GM23338 (cell line): ENCODE measurements around the gene B4GALT6. TPM values are rescaled to one million over a fixed set of nuclear protein-coding genes. Genes with fewer than 3 reads are reported as not detected.

Experiments
- ATAC-seq: fragments of 200-7000 bp; cut with Tn5 transposase; 3 replicates; pipeline ENCODE4 v1.9.1; 2020
- DNase-seq: peaks from one replicate; pipeline ENCODE4 v3.0.0-alpha.2; 2015; ENCODE audit warnings: low spot score
- H2AFZ ChIP-seq: fragments of 200-600 bp; sonication (generic); 2 replicates; pipeline ENCODE4 v1.8.0; 2016; ENCODE audit warnings: antibody characterized with exemption, mild to moderate bottlenecking, moderate library complexity
- H3F3A ChIP-seq: fragments of 200-600 bp; sonication (generic); replicated peaks from 2 replicates; pipeline ENCODE4 v1.8.0; 2017; ENCODE audit warnings: antibody characterized with exemption, mixed run types, low read depth
- H3K27ac ChIP-seq: fragments of 200-600 bp; sonication (generic); 2 replicates; pipeline ENCODE4 v1.6.1; 2016; ENCODE audit warnings: low read depth
- H3K27me3 ChIP-seq: fragments of 200-600 bp; sonication (generic); 2 replicates; pipeline ENCODE4 v1.8.0; 2016; ENCODE audit warnings: mild to moderate bottlenecking, mixed run types, moderate library complexity; ENCODE audit not compliant: insufficient read depth
- H3K36me3 ChIP-seq: fragments of 200-600 bp; sonication (generic); 2 replicates; pipeline ENCODE4 v1.8.0; 2016; ENCODE audit warnings: mild to moderate bottlenecking; ENCODE audit not compliant: insufficient read depth
- H3K4me1 ChIP-seq: fragments of 200-600 bp; sonication (generic); 2 replicates; pipeline ENCODE4 v1.8.0; 2016; ENCODE audit warnings: mild to moderate bottlenecking, moderate library complexity; ENCODE audit not compliant: insufficient read depth
- H3K4me2 ChIP-seq: fragments of 200-600 bp; sonication (generic); 2 replicates; pipeline ENCODE4 v1.7.1; 2017; ENCODE audit warnings: mixed run types
- H3K4me3 ChIP-seq: fragments of 200-600 bp; sonication (generic); 2 replicates; pipeline ENCODE4 v1.6.1; 2016; ENCODE audit warnings: mixed run types
- H3K79me2 ChIP-seq: fragments of 200-600 bp; sonication (generic); replicated peaks from 2 replicates; pipeline ENCODE4 v1.8.0; 2017; ENCODE audit warnings: mild to moderate bottlenecking; ENCODE audit not compliant: insufficient read depth
- H3K9me2 ChIP-seq: fragments of 200-600 bp; sonication (generic); 2 replicates; pipeline ENCODE4 v1.8.0; 2017; ENCODE audit not compliant: insufficient read depth
- H4K20me1 ChIP-seq: fragments of 200-600 bp; sonication (generic); replicated peaks from 2 replicates; pipeline ENCODE4 v1.8.0; 2017; ENCODE audit warnings: mild to moderate bottlenecking; ENCODE audit not compliant: insufficient read depth
- H3K27ac Mint-ChIP-seq: 2 replicates; pipeline ENCODE4 v1.8.0; 2020; ENCODE audit warnings: inconsistent platforms, mild to moderate bottlenecking, moderate library complexity, mixed read lengths
- H3K27me3 Mint-ChIP-seq: 3 replicates; pipeline ENCODE4 v1.8.0; 2022; ENCODE audit warnings: low read depth, mild to moderate bottlenecking, moderate library complexity, mixed read lengths, inconsistent platforms; ENCODE audit not compliant: insufficient read depth, poor library complexity
- H3K36me3 Mint-ChIP-seq: 3 replicates; pipeline ENCODE4 v1.8.0; 2021; ENCODE audit warnings: low read depth, mild to moderate bottlenecking, inconsistent platforms, moderate library complexity, mixed read lengths
- H3K4me1 Mint-ChIP-seq: 3 replicates; pipeline ENCODE4 v1.8.0; 2020; ENCODE audit warnings: mild to moderate bottlenecking, inconsistent platforms, mixed read lengths
- H3K4me3 Mint-ChIP-seq: 3 replicates; pipeline ENCODE4 v1.8.0; 2021; ENCODE audit warnings: moderate library complexity, mild to moderate bottlenecking, inconsistent platforms, mixed read lengths
- H3K9me3 Mint-ChIP-seq: 3 replicates; pipeline ENCODE4 v1.8.0; 2020; ENCODE audit warnings: moderate library complexity, mild to moderate bottlenecking, inconsistent platforms, mixed read lengths
- CREB1 ChIP-seq: fragments of 250-450 bp; sonication (Bioruptor Pico); IDR thresholded peaks from 2 replicates; pipeline ENCODE4 v1.5.0; 2020; ENCODE audit warnings: low read depth, mild to moderate bottlenecking, moderate library complexity
- ETS1 ChIP-seq: IDR thresholded peaks from 2 replicates; pipeline ENCODE4 v1.6.1; 2016; ENCODE audit warnings: antibody characterized with exemption
- EZH2 ChIP-seq: fragments of 200-600 bp; sonication (generic); IDR thresholded peaks from one replicate; pipeline ENCODE4 v1.8.0; 2017; ENCODE audit warnings: antibody characterized with exemption, mild to moderate bottlenecking, low read depth; ENCODE audit not compliant: unreplicated experiment
- EZH2phosphoT487 ChIP-seq: fragments of 200-600 bp; sonication (generic); IDR thresholded peaks from one replicate; pipeline ENCODE4 v1.8.1; 2018; ENCODE audit warnings: antibody characterized with exemption; ENCODE audit not compliant: unreplicated experiment
- JUNB ChIP-seq: IDR thresholded peaks from one replicate; pipeline ENCODE4 v1.6.1; 2016; ENCODE audit warnings: antibody characterized with exemption; ENCODE audit not compliant: unreplicated experiment
- NANOG ChIP-seq: IDR thresholded peaks from 2 replicates; pipeline ENCODE4 v1.6.1; 2016; ENCODE audit warnings: antibody characterized with exemption, borderline replicate concordance
- REST ChIP-seq: IDR thresholded peaks from one replicate; pipeline ENCODE4 v1.6.1; 2018; ENCODE audit warnings: antibody characterized with exemption; ENCODE audit not compliant: unreplicated experiment
- STAT1 ChIP-seq: IDR thresholded peaks from one replicate; pipeline ENCODE4 v1.6.1; 2016; ENCODE audit warnings: antibody characterized with exemption; ENCODE audit not compliant: unreplicated experiment
- ZNF331 ChIP-seq: fragments of 250-450 bp; sonication (Bioruptor Pico); IDR thresholded peaks from 2 replicates; pipeline ENCODE4 v1.5.0; 2020; ENCODE audit warnings: low read depth, mild to moderate bottlenecking, moderate library complexity
- ZNF462 ChIP-seq: fragments of 250-450 bp; sonication (Bioruptor Pico); IDR thresholded peaks from 2 replicates; pipeline ENCODE4 v1.5.0; 2020; ENCODE audit warnings: mild to moderate bottlenecking, moderate library complexity
- polyA plus RNA-seq: library from polyadenylated mRNA; unstranded; fragments of >200 nt; fragmentation: Nextera tagmentation; extraction: Ambion mirVana; gene quantifications from 2 replicates; pipeline ENCODE4 v1.2.1, GENCODE V29; 2016
- total RNA-seq: library from RNA; depleted of rRNA; stranded (reverse); fragments of >200 nt; shearing (Covaris generic); gene quantifications from 2 replicates; pipeline ENCODE4 v1.2.3, GENCODE V29; 2014

The B4GALT6 gene
- total and polyA plus RNA-seq, 2 experiments from 2014 or later: 14.8 to 33.8 TPM

GRCh38 chr18:31624892-31625640 is 59.3 kb downstream of the B4GALT6 start (continued):
- TF ChIP-seq ZNF462: no peak
- no peak for TF ChIP-seq ZNF331
- TF ChIP-seq STAT1: no peak
- no peak for TF ChIP-seq JUNB
- no peak for TF ChIP-seq EZH2phosphoT487
- TF ChIP-seq NANOG: no peak
- TF ChIP-seq EZH2: no peak

GRCh38 chr18:31619291-31619690 is 65.1 kb downstream of the B4GALT6 start:
- no peaks in the 10 kb centered on the region for H3K27me3 ChIP-seq
- H3K9me2 ChIP-seq: no peaks in the 10 kb centered on the region; the same call in 1 of the 2 replicates
- 0 out of 2 replicates have a peak, but pooled peaks cover 5% of the 10 kb centered on the region for H3K4me1 ChIP-seq
- H3K27ac ChIP-seq: no peak overlapping the region; the same call in 1 of the 2 replicates
- H3F3A ChIP-seq: no peaks in the 10 kb centered on the region
- no peaks in the 10 kb centered on the region for H4K20me1 ChIP-seq
- no peak overlapping the region for H3K4me3 ChIP-seq
- H3K36me3 Mint-ChIP-seq: no peaks in the 10 kb centered on the region
- no peaks in the 10 kb centered on the region for H3K27me3 Mint-ChIP-seq
- H3K9me3 Mint-ChIP-seq: no peaks in the 10 kb centered on the region; the same call in 2 of the 3 replicates
- no peak overlapping the region for H3K27ac Mint-ChIP-seq
- no peak for ATAC-seq
- no peak overlapping the region for H2AFZ ChIP-seq
- DNase-seq: no peak
- H3K4me2 ChIP-seq: no peak overlapping the region
- H3K4me3 Mint-ChIP-seq: no peak overlapping the region
- no peaks in the 10 kb centered on the region for H3K36me3 ChIP-seq
- peaks cover 9% of the 10 kb centered on the region; the same call in 2 of the 3 replicates for H3K4me1 Mint-ChIP-seq
- H3K79me2 ChIP-seq: no peaks in the 10 kb centered on the region
- TF ChIP-seq NANOG (no peak), REST (no peak), EZH2phosphoT487 (no peak), ETS1 (no peak), STAT1 (no peak), CREB1 (CRISPR knock-in tag) (no peak), JUNB (no peak)
